K562 (cell line): ENCODE results near the gene IGSF9. TPM values are rescaled to one million over a fixed set of nuclear protein-coding genes. Genes with fewer than 3 reads are reported as not detected.
A peak's percentile ranks its signal among the peaks of the same experiment; 100 is the strongest.

Experiments
- ARHGAP35 ChIP-seq: fragments of 450-650 bp; IDR thresholded peaks from 2 replicates; pipeline ENCODE4 v1.6.1; 2018; ENCODE audit not compliant: partially characterized antibody
- EHMT2 ChIP-seq: fragments of 450-650 bp; IDR thresholded peaks from 2 replicates; pipeline ENCODE4 v1.6.1; 2018; ENCODE audit warnings: antibody characterized with exemption
- EP400 ChIP-seq: fragments of 450-650 bp; IDR thresholded peaks from 2 replicates; pipeline ENCODE4 v1.6.1; 2017; ENCODE audit warnings: antibody characterized with exemption, mild to moderate bottlenecking, moderate library complexity
- GTF2E2 ChIP-seq: fragments of 200-800 bp; sonication (Bioruptor generic); IDR thresholded peaks from 2 replicates; pipeline ENCODE4 v1.6.1; 2016; ENCODE audit warnings: missing genetic modification characterization, missing compliant biosample characterization
- HEY1 ChIP-seq: fragments of 250-450 bp; sonication (Bioruptor Pico); IDR thresholded peaks from 2 replicates; pipeline ENCODE4 v1.5.0; 2020; ENCODE audit warnings: mild to moderate bottlenecking, moderate library complexity, borderline replicate concordance
- L3MBTL2 ChIP-seq: fragments of 450-650 bp; IDR thresholded peaks from 2 replicates; pipeline ENCODE4 v1.6.1; 2016; ENCODE audit warnings: mild to moderate bottlenecking, moderate library complexity
- LEF1 ChIP-seq: fragments of 450-650 bp; IDR thresholded peaks from 2 replicates; pipeline ENCODE4 v1.6.1; 2016; ENCODE audit warnings: mild to moderate bottlenecking
- NFXL1 ChIP-seq: fragments of 450-650 bp; formaldehyde crosslinking; IDR thresholded peaks from 2 replicates; pipeline ENCODE4 v1.4.0; 2021; ENCODE audit warnings: mild to moderate bottlenecking
- POLR2G ChIP-seq: fragments of 200-400 bp; formaldehyde crosslinking; IDR thresholded peaks from 2 replicates; pipeline ENCODE4 v1.6.1; 2017; ENCODE audit warnings: low read depth, mild to moderate bottlenecking, antibody characterized with exemption, low read length, moderate library complexity
- PPARD ChIP-seq: fragments of 250-450 bp; sonication (Bioruptor Pico); IDR thresholded peaks from 2 replicates; pipeline ENCODE4 v1.8.0; 2022; ENCODE audit warnings: inconsistent platforms, mild to moderate bottlenecking, moderate library complexity
- RFX1 ChIP-seq: fragments of 450-650 bp; IDR thresholded peaks from 2 replicates; pipeline ENCODE4 v1.6.1; 2016; ENCODE audit warnings: mild to moderate bottlenecking, moderate library complexity
- RFX5 ChIP-seq: IDR thresholded peaks from 2 replicates; pipeline ENCODE4 v1.6.1; 2011; ENCODE audit warnings: low read depth, mild to moderate bottlenecking, improper control_type of control experiment, low read length
- TAL1 ChIP-seq: fragments of 450-650 bp; IDR thresholded peaks from 2 replicates; pipeline ENCODE4 v1.6.1; 2016; ENCODE audit warnings: mild to moderate bottlenecking
- TARDBP ChIP-seq: fragments of 450-650 bp; IDR thresholded peaks from 2 replicates; pipeline ENCODE4 v1.6.1; 2016
- U2AF2 ChIP-seq: fragments of 200-400 bp; formaldehyde crosslinking; optimal IDR thresholded peaks from 2 replicates; pipeline ENCODE3; 2017; ENCODE audit warnings: low read depth, mild to moderate bottlenecking, low read length
- ZKSCAN3 ChIP-seq: fragments of 250-450 bp; sonication (Bioruptor Pico); IDR thresholded peaks from 2 replicates; pipeline ENCODE4 v1.4.0; 2020
- ZNF507 ChIP-seq: conservative IDR thresholded peaks from 2 replicates; pipeline ENCODE4 v1.6.1; 2017; ENCODE audit warnings: missing genetic modification characterization, missing compliant biosample characterization
- ZZZ3 ChIP-seq: fragments of 450-650 bp; IDR thresholded peaks from 2 replicates; pipeline ENCODE4 v1.6.1; 2016; ENCODE audit warnings: antibody characterized with exemption, mild to moderate bottlenecking, moderate library complexity
- polyA plus RNA-seq, 8 experiments: library from polyadenylated mRNA; depleted of rRNA in 4 of 8; stranded (reverse) in 5 of 8; unstranded in 3 of 8; fragments of >200 nt; fragmentation: Nextera tagmentation in 2 of 8; fragmentation: Illumina TruSeq in 1 of 8; extraction: Ambion mirVana in 2 of 8; extraction: Trizol in 1 of 8; gene quantifications; 2 replicates each; pipeline versions ENCODE4 v1.2.1 to v1.2.3, GENCODE V29; 2011 to 2014; ENCODE audit warnings: inconsistent platforms in 1 of 8, missing spikeins in 1 of 8
- total RNA-seq, 7 experiments: library from RNA; depleted of rRNA in 6 of 7; stranded (reverse); fragments of >200 nt in 6 of 7; fragmentation: Illumina TruSeq in 2 of 7; extraction: Trizol in 2 of 7; gene quantifications; 2 replicates each; pipeline versions ENCODE4 v1.2.1 to v1.2.3, GENCODE V29; 2011 to 2021; ENCODE audit warnings: low replicate concordance in 1 of 7
- TF ChIP-seq, protein P1 (sequence below), 2 experiments: fragments of 450-650 bp; IDR thresholded peaks; 2 replicates each; pipeline ENCODE4 v1.6.1; 2016
- TF ChIP-seq, protein P2 (sequence below): sonication (generic); formaldehyde crosslinking; IDR thresholded peaks from 2 replicates; pipeline ENCODE4 v1.8.0; 2022; ENCODE audit warnings: missing genetic modification reagents, mild to moderate bottlenecking, moderate library complexity, borderline replicate concordance
- TF ChIP-seq, protein P3 (sequence below): sonication (generic); formaldehyde crosslinking; IDR thresholded peaks from 2 replicates; pipeline ENCODE4 v1.8.1; 2023; ENCODE audit warnings: mild to moderate bottlenecking, missing genetic modification reagents
- TF ChIP-seq, protein P4 (sequence below): fragments of 450-650 bp; formaldehyde crosslinking; conservative IDR thresholded peaks from 2 replicates; pipeline ENCODE4 v1.4.0; 2022; ENCODE audit warnings: mild to moderate bottlenecking, missing genetic modification characterization
- TF ChIP-seq, protein P5 (sequence below): IDR thresholded peaks from 2 replicates; pipeline ENCODE4 v1.6.1; 2012; ENCODE audit warnings: low read depth, low read length, improper control_type of control experiment, borderline replicate concordance

The IGSF9 gene
- total and polyA plus RNA-seq, 9 of the 15 experiments (the other 6 are each of a cell fraction or from before 2014, with no cell fraction given): 0.03 to 0.29 (median 0.07) TPM; not detected in 1

DNA sequence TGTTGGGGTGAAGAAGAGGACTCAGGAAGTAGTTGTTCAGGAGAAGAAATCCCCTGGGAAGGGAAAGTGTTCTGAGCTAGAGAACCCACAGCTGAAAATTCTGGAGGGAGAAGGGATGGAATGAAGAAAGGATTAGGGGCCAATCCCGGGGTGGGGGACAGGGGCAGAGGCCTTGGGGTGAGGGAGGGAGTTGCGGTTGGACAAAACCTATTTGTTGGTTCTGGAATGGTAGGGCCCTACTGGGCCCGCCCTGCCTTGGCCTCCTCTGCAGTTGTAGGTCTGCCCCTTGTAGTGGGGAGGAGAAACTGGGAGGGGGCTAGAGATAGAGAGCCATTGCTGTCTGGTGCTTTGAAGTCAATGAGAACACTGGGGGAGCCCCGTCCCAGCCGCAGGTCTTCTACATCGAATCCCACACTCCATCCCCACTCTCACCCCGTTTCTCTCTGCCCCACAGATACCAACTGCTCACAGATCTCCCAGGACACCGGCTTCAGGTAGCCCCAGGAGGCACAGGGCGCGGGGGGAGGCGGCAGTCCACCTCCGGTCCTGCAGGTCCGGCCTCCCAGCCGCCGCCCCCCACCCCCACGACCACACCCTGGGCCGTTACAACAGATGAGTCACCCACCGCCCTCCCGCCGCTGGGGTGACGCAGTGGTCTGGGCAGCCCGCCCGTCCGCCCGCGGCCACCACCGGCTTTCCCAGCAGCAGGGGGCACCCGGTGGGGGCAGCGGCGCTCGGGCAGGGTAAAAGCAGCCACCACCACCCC, 21.2 kb downstream of the IGSF9 start (continued):
- TF ChIP-seq, protein P1, sequence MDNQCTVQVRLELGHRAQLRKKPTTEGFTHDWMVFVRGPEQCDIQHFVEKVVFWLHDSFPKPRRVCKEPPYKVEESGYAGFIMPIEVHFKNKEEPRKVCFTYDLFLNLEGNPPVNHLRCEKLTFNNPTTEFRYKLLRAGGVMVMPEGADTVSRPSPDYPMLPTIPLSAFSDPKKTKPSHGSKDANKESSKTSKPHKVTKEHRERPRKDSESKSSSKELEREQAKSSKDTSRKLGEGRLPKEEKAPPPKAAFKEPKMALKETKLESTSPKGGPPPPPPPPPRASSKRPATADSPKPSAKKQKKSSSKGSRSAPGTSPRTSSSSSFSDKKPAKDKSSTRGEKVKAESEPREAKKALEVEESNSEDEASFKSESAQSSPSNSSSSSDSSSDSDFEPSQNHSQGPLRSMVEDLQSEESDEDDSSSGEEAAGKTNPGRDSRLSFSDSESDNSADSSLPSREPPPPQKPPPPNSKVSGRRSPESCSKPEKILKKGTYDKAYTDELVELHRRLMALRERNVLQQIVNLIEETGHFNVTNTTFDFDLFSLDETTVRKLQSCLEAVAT (IDR thresholded peaks at IDR 0.05): 0 out of 4 replicates have a peak, but pooled peaks of 1 of the 2 experiments have one; percentile 11
- no peak for TF ChIP-seq U2AF2
- TF ChIP-seq LEF1: peak; percentile 33
- no peak for TF ChIP-seq ZNF507
- TF ChIP-seq, protein P2, sequence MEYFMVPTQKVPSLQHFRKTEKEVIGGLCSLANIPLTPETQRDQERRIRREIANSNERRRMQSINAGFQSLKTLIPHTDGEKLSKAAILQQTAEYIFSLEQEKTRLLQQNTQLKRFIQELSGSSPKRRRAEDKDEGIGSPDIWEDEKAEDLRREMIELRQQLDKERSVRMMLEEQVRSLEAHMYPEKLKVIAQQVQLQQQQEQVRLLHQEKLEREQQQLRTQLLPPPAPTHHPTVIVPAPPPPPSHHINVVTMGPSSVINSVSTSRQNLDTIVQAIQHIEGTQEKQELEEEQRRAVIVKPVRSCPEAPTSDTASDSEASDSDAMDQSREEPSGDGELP (CRISPR knock-in tag): peak; percentile 86
- no peak for TF ChIP-seq RFX5
- no peak for TF ChIP-seq NFXL1 (CRISPR knock-in tag)
- no peak for TF ChIP-seq HEY1
- TF ChIP-seq, protein P3, sequence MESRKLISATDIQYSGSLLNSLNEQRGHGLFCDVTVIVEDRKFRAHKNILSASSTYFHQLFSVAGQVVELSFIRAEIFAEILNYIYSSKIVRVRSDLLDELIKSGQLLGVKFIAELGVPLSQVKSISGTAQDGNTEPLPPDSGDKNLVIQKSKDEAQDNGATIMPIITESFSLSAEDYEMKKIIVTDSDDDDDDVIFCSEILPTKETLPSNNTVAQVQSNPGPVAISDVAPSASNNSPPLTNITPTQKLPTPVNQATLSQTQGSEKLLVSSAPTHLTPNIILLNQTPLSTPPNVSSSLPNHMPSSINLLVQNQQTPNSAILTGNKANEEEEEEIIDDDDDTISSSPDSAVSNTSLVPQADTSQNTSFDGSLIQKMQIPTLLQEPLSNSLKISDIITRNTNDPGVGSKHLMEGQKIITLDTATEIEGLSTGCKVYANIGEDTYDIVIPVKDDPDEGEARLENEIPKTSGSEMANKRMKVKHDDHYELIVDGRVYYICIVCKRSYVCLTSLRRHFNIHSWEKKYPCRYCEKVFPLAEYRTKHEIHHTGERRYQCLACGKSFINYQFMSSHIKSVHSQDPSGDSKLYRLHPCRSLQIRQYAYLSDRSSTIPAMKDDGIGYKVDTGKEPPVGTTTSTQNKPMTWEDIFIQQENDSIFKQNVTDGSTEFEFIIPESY: no peak
- TF ChIP-seq ZZZ3: no peak
- TF ChIP-seq ZKSCAN3 (CRISPR knock-in tag): no peak
- peak; percentile 56; the same call in 1 of the 2 replicates for TF ChIP-seq POLR2G
- TF ChIP-seq TARDBP: no peak
- no peak for TF ChIP-seq RFX1
- peak; percentile 14; the same call in 1 of the 2 replicates for TF ChIP-seq GTF2E2
- TF ChIP-seq PPARD: no peak
- no peak for TF ChIP-seq L3MBTL2
- TF ChIP-seq EP400: no peak
- TF ChIP-seq, protein P4, sequence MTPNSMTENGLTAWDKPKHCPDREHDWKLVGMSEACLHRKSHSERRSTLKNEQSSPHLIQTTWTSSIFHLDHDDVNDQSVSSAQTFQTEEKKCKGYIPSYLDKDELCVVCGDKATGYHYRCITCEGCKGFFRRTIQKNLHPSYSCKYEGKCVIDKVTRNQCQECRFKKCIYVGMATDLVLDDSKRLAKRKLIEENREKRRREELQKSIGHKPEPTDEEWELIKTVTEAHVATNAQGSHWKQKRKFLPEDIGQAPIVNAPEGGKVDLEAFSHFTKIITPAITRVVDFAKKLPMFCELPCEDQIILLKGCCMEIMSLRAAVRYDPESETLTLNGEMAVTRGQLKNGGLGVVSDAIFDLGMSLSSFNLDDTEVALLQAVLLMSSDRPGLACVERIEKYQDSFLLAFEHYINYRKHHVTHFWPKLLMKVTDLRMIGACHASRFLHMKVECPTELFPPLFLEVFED: peak; percentile 87; the same call in 1 of the 2 replicates
- TF ChIP-seq EHMT2: no peak
- TF ChIP-seq, protein P5, sequence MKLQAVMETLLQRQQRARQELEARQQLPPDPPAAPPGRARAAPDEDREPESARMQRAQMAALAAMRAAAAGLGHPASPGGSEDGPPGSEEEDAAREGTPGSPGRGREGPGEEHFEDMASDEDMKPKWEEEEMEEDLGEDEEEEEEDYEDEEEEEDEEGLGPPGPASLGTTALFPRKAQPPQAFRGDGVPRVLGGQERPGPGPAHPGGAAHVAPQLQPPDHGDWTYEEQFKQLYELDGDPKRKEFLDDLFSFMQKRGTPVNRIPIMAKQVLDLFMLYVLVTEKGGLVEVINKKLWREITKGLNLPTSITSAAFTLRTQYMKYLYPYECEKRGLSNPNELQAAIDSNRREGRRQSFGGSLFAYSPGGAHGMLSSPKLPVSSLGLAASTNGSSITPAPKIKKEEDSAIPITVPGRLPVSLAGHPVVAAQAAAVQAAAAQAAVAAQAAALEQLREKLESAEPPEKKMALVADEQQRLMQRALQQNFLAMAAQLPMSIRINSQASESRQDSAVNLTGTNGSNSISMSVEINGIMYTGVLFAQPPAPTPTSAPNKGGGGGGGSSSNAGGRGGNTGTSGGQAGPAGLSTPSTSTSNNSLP: no peak
- TF ChIP-seq ARHGAP35: no peak
- no peak for TF ChIP-seq TAL1
